Activated CD4-positive, alpha-beta T cell treated with anti-CD3 and anti-CD28 coated beads, Interleukin-2, amount 50 U/mL, for 4 hours (primary cell): ENCODE data around the gene SYT9.

Experiments
- DNase-seq, 2 experiments: peaks; one replicate each; pipeline ENCODE4 v3.0.0-alpha.2; 2020

The SYT9 gene

GRCh38 chr11:7480113-7480512, 228.4 kb downstream of the SYT9 start:
- DNase-seq: no peak

- no peak for DNase-seq
Measured at GRCh38 chr11:7484131-7484530, 232.4 kb downstream of the SYT9 start.

GRCh38 chr11:7484645-7485044, 232.9 kb downstream of the SYT9 start:
- DNase-seq: no peak

- no peak for DNase-seq
Measured at GRCh38 chr11:7485186-7486097, 233.7 kb downstream of the SYT9 start, which contains the start of gene OLFML1. OLFML1 (plus strand) TSS chr11:7485506; CDS start chr11:7485876, 370 bp downstream.

GRCh38 chr11:7486098-7486780, 234.5 kb downstream of the SYT9 start:
- no peak for DNase-seq

- DNase-seq: no peak
Measured at GRCh38 chr11:7486781-7487140, 235.1 kb downstream of the SYT9 start.

- DNase-seq: no peak
Measured at GRCh38 chr11:7487360-7487759, 235.7 kb downstream of the SYT9 start.

- no peak for DNase-seq
Measured at GRCh38 chr11:7488681-7489080, 237.0 kb downstream of the SYT9 start.

GRCh38 chr11:7489376-7489775, 237.7 kb downstream of the SYT9 start:
- no peak for DNase-seq

- DNase-seq: no peak
Measured at GRCh38 chr11:7490054-7490453, 238.3 kb downstream of the SYT9 start.

- DNase-seq: no peak
Measured at GRCh38 chr11:7490535-7490934, 238.8 kb downstream of the SYT9 start.

GRCh38 chr11:7492253-7492652, 240.5 kb downstream of the SYT9 start:
- no peak for DNase-seq

- no peak for DNase-seq
Measured at GRCh38 chr11:7493670-7494069, 242.0 kb downstream of the SYT9 start.

- DNase-seq: no peak
Measured at GRCh38 chr11:7494086-7494745, 242.5 kb downstream of the SYT9 start.

- DNase-seq: no peak
Measured at GRCh38 chr11:7495882-7496551, 244.3 kb downstream of the SYT9 start.

- no peak for DNase-seq
Measured at GRCh38 chr11:7498193-7498592, 246.5 kb downstream of the SYT9 start.

GRCh38 chr11:7499081-7499480, 247.4 kb downstream of the SYT9 start:
- no peak for DNase-seq

GRCh38 chr11:7500251-7500650, 248.5 kb downstream of the SYT9 start:
- no peak for DNase-seq

- DNase-seq: no peak
Measured at GRCh38 chr11:7501251-7501650, 249.5 kb downstream of the SYT9 start.

- DNase-seq: no peak
Measured at GRCh38 chr11:7501894-7502293, 250.2 kb downstream of the SYT9 start.

- DNase-seq: no peak
Measured at GRCh38 chr11:7506243-7506642, 254.5 kb downstream of the SYT9 start.

- DNase-seq: no peak
Measured at GRCh38 chr11:7508087-7508486, 256.4 kb downstream of the SYT9 start.

- no peak for DNase-seq
Measured at GRCh38 chr11:7509966-7510365, 258.3 kb downstream of the SYT9 start.
